ENCODE measurements around the gene GRIN3B.

DNA sequence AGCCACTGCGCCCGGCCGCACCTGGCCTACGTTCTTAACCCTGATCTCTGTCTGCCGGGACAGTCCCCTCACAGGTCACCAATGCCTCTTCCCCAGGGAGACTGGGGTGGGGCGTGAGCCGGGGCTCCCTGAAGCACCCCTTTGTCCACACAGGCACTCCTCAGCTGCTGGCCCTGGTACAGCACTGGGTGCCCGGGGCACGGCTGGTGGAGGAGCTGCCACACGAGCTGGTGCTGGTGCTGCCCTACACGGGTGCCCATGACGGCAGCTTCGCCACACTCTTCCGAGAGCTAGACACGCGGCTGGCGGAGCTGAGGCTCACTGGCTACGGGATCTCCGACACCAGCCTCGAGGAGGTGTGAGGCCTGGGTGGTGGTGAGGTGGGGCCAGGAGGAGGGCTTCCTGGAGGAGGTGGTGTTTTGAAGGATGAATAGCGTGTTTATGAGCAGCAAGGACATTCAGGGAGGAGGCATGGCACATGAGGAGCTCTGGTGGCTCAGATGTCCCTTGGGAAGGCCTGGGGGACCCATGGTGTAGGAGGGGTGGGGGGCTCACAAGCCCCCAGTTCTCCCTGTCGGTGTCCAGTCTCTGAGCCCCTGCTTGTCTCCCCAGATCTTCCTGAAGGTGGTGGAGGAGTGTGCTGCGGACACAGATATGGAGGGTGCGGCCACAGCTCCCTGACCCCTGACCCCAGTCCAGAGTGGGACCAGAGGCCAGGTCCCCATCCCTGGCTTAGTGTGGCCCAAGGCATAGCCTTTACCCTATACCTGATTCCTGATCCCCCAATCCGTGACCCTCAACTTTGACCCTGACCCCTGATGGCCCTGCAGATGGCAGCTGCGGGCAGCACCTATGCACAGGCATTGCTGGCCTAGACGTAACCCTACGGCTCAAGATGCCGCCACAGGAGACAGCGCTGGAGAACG is 53.2 kb downstream of the GRIN3B start:
- TF ChIP-seq RFX5 (IDR thresholded peaks at IDR 0.05; ENCODE audit: low read length) = no peak
- TF ChIP-seq, protein P1, sequence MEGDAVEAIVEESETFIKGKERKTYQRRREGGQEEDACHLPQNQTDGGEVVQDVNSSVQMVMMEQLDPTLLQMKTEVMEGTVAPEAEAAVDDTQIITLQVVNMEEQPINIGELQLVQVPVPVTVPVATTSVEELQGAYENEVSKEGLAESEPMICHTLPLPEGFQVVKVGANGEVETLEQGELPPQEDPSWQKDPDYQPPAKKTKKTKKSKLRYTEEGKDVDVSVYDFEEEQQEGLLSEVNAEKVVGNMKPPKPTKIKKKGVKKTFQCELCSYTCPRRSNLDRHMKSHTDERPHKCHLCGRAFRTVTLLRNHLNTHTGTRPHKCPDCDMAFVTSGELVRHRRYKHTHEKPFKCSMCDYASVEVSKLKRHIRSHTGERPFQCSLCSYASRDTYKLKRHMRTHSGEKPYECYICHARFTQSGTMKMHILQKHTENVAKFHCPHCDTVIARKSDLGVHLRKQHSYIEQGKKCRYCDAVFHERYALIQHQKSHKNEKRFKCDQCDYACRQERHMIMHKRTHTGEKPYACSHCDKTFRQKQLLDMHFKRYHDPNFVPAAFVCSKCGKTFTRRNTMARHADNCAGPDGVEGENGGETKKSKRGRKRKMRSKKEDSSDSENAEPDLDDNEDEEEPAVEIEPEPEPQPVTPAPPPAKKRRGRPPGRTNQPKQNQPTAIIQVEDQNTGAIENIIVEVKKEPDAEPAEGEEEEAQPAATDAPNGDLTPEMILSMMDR (IDR thresholded peaks at IDR 0.05) = no peak
- TF ChIP-seq EP300 (IDR thresholded peaks at IDR 0.05; ENCODE audit: borderline replicate concordance in 1 of 2, low read depth in 1 of 2, low read length in 1 of 2) = no peak
- TF ChIP-seq TCF12 (IDR thresholded peaks at IDR 0.05) = no peak
- TF ChIP-seq, protein P2, sequence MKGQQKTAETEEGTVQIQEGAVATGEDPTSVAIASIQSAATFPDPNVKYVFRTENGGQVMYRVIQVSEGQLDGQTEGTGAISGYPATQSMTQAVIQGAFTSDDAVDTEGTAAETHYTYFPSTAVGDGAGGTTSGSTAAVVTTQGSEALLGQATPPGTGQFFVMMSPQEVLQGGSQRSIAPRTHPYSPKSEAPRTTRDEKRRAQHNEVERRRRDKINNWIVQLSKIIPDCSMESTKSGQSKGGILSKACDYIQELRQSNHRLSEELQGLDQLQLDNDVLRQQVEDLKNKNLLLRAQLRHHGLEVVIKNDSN (IDR thresholded peaks at IDR 0.05; ENCODE audit: borderline replicate concordance, low read depth) = no peak
- TF ChIP-seq RXRA (IDR thresholded peaks at IDR 0.05; ENCODE audit: borderline replicate concordance, low read depth) = no peak
